HepG2 (cell line): ENCODE results near the gene RGS14. TPM values are rescaled to one million over a fixed set of nuclear protein-coding genes. Genes with fewer than 3 reads are reported as not detected.

Source experiments
- CSRNP1 ChIP-seq: sonication (generic); formaldehyde crosslinking; IDR thresholded peaks from 2 replicates; pipeline ENCODE4 v1.8.1; 2023; ENCODE audit warnings: mild to moderate bottlenecking, missing genetic modification reagents
- DRAP1 ChIP-seq: IDR thresholded peaks from 2 replicates; pipeline ENCODE4 v1.6.1; 2016; ENCODE audit warnings: missing genetic modification reagents, missing compliant biosample characterization
- ELK4 ChIP-seq: sonication (generic); formaldehyde crosslinking; IDR thresholded peaks from 2 replicates; pipeline ENCODE4 v1.9.0; 2021; ENCODE audit warnings: missing genetic modification reagents, borderline replicate concordance
- KLF15 ChIP-seq: sonication (generic); formaldehyde crosslinking; IDR thresholded peaks from 2 replicates; pipeline ENCODE4 v1.8.1; 2023; ENCODE audit warnings: borderline replicate concordance, mild to moderate bottlenecking, inconsistent platforms, missing genetic modification reagents, mixed read lengths
- MED13 ChIP-seq: sonication (generic); formaldehyde crosslinking; IDR thresholded peaks from 2 replicates; pipeline ENCODE4 v1.5.0; 2020; ENCODE audit warnings: missing genetic modification reagents
- NR2F1 ChIP-seq, 2 experiments: fragments of 450-650 bp in 1 of 2; formaldehyde crosslinking in 1 of 2; IDR thresholded peaks; 2 replicates each; pipeline versions ENCODE4 v1.5.0 to v1.6.1; 2016 to 2020; ENCODE audit warnings: mild to moderate bottlenecking in 1 of 2, missing compliant biosample characterization in 1 of 2, missing genetic modification reagents in 1 of 2, moderate library complexity in 1 of 2
- PHF21A ChIP-seq: sonication (generic); formaldehyde crosslinking; IDR thresholded peaks from 2 replicates; pipeline ENCODE4 v1.5.0; 2020; ENCODE audit warnings: mild to moderate bottlenecking, missing genetic modification reagents
- SNAPC2 ChIP-seq: sonication (generic); formaldehyde crosslinking; IDR thresholded peaks from 2 replicates; pipeline ENCODE4 v1.8.1; 2022; ENCODE audit warnings: mild to moderate bottlenecking, missing genetic modification reagents
- U2AF2 ChIP-seq: fragments of 200-400 bp; formaldehyde crosslinking; IDR thresholded peaks from 2 replicates; pipeline ENCODE4 v1.6.1; 2017; ENCODE audit warnings: low read depth, mild to moderate bottlenecking, low read length
- ZNF318 ChIP-seq: sonication (generic); formaldehyde crosslinking; IDR thresholded peaks from 2 replicates; pipeline ENCODE4 v1.4.0; 2020; ENCODE audit warnings: mild to moderate bottlenecking, missing genetic modification reagents
- ZNF558 ChIP-seq: sonication (generic); formaldehyde crosslinking; IDR thresholded peaks from 2 replicates; pipeline ENCODE4 v1.9.0; 2022; ENCODE audit warnings: mild to moderate bottlenecking, missing genetic modification reagents, borderline replicate concordance
- ZNF614 ChIP-seq: IDR thresholded peaks from 2 replicates; pipeline ENCODE4 v1.6.1; 2018; ENCODE audit warnings: missing biosample characterization, missing genetic modification reagents, inconsistent platforms, borderline replicate concordance
- ZNF800 ChIP-seq: sonication (generic); formaldehyde crosslinking; IDR thresholded peaks from 2 replicates; pipeline ENCODE4 v1.4.0; 2020; ENCODE audit warnings: missing genetic modification reagents
- ZNF816 ChIP-seq: sonication (generic); formaldehyde crosslinking; IDR thresholded peaks from 2 replicates; pipeline ENCODE4 v1.8.0; 2022; ENCODE audit warnings: missing genetic modification reagents, mild to moderate bottlenecking, borderline replicate concordance
- polyA plus RNA-seq, 8 experiments: library from polyadenylated mRNA; depleted of rRNA in 3 of 8; stranded (reverse) in 7 of 8; unstranded in 1 of 8; fragments of >200 nt; fragmentation: Illumina TruSeq in 4 of 8; extraction: Trizol in 4 of 8; gene quantifications; 2 replicates each; pipeline versions ENCODE4 v1.2.1 to v1.2.3, GENCODE V29; 2011 to 2016; ENCODE audit warnings: low read depth in 4 of 8, missing spikeins in 1 of 8, mixed read lengths in 1 of 8; ENCODE audit not compliant: insufficient read depth in 1 of 8
- total RNA-seq, 5 experiments: library from RNA; depleted of rRNA; stranded (reverse); fragments of >200 nt; fragmentation: Illumina TruSeq; extraction: Trizol; gene quantifications; 2 replicates each; pipeline ENCODE4 v1.2.3, GENCODE V29; 2016; ENCODE audit warnings: low read depth in 1 of 5

Gene RGS14
- total and polyA plus RNA-seq, 2 of the 13 experiments (the other 11 are each of a cell fraction or from before 2014, with no cell fraction given), result 11.1 to 17.2 TPM

GRCh38 chr5:177403792-177404640, 46.3 kb downstream of the RGS14 start (continued):
- TF ChIP-seq ZNF318 (CRISPR knock-in tag), result no peak
- no peak for TF ChIP-seq U2AF2
- TF ChIP-seq NR2F1 (CRISPR knock-in tag; IDR thresholded peaks at IDR 0.05), result no peak
- no peak for TF ChIP-seq CSRNP1
- TF ChIP-seq DRAP1 (CRISPR knock-in tag), result no peak
- no peak for TF ChIP-seq ZNF614
- TF ChIP-seq SNAPC2, result no peak
- TF ChIP-seq ELK4 (CRISPR knock-in tag), result no peak
- peak; percentile 50; the same call in 1 of the 2 replicates for TF ChIP-seq PHF21A (CRISPR knock-in tag)
- no peak for TF ChIP-seq MED13 (CRISPR knock-in tag)
- TF ChIP-seq ZNF558 (CRISPR knock-in tag), result peak; percentile 64; the same call in 1 of the 2 replicates
- no peak for TF ChIP-seq ZNF800 (CRISPR knock-in tag)
- no peak for TF ChIP-seq ZNF816
- no peak for TF ChIP-seq KLF15 (CRISPR knock-in tag)
